SK-N-MC (cell line): ENCODE measurements around the gene EVX2.

Experiments used
- DNase-seq: peaks from one replicate; pipeline ENCODE4 v3.0.0-alpha.2; 2011; ENCODE audit warnings: low read depth, low spot score
- H3K27ac ChIP-seq: fragments of 200-600 bp; sonication (generic); 2 replicates; pipeline ENCODE4 v1.5.1; 2016; ENCODE audit warnings: mixed run types
- H3K36me3 ChIP-seq: fragments of 200-600 bp; sonication (generic); 2 replicates; pipeline ENCODE4 v1.6.1; 2017; ENCODE audit warnings: antibody characterized with exemption, low read length, mixed read lengths; ENCODE audit not compliant: insufficient read depth
- H3K4me3 ChIP-seq: fragments of 200-600 bp; sonication (generic); 2 replicates; pipeline ENCODE4 v1.5.1; 2016
- H3K9ac ChIP-seq: fragments of 200-600 bp; sonication (generic); 2 replicates; pipeline ENCODE4 v1.8.0; 2017; ENCODE audit warnings: mixed run types, mixed read lengths; ENCODE audit not compliant: insufficient read length
- H3K9me3 ChIP-seq: fragments of 200-600 bp; sonication (generic); 2 replicates; pipeline ENCODE4 v1.6.1; 2017; ENCODE audit warnings: low read depth, mild to moderate bottlenecking, antibody characterized with exemption, low read length, moderate library complexity, mixed read lengths
- EZH2 ChIP-seq: fragments of 200-600 bp; sonication (generic); IDR thresholded peaks from one replicate; pipeline ENCODE4 v1.6.1; 2017; ENCODE audit warnings: antibody characterized with exemption
- FOXP2 ChIP-seq: optimal IDR thresholded peaks from 2 replicates; pipeline ENCODE3; 2011; ENCODE audit warnings: mild to moderate bottlenecking, moderate library complexity; ENCODE audit not compliant: insufficient read depth; ENCODE audit errors: extremely low read length, control extremely low read depth
- POLR2AphosphoS5 ChIP-seq: IDR thresholded peaks from 2 replicates; pipeline ENCODE4 v1.6.1; 2012; ENCODE audit warnings: mild to moderate bottlenecking, low read depth, low read length, borderline replicate concordance

EVX2 gene

GRCh38 chr2:176111309-176111663 is 27.5 kb upstream of the EVX2 start:
- H3K4me3 ChIP-seq, result no peak overlapping the region; the same call in 1 of the 2 replicates
- no peak for DNase-seq

DNA sequence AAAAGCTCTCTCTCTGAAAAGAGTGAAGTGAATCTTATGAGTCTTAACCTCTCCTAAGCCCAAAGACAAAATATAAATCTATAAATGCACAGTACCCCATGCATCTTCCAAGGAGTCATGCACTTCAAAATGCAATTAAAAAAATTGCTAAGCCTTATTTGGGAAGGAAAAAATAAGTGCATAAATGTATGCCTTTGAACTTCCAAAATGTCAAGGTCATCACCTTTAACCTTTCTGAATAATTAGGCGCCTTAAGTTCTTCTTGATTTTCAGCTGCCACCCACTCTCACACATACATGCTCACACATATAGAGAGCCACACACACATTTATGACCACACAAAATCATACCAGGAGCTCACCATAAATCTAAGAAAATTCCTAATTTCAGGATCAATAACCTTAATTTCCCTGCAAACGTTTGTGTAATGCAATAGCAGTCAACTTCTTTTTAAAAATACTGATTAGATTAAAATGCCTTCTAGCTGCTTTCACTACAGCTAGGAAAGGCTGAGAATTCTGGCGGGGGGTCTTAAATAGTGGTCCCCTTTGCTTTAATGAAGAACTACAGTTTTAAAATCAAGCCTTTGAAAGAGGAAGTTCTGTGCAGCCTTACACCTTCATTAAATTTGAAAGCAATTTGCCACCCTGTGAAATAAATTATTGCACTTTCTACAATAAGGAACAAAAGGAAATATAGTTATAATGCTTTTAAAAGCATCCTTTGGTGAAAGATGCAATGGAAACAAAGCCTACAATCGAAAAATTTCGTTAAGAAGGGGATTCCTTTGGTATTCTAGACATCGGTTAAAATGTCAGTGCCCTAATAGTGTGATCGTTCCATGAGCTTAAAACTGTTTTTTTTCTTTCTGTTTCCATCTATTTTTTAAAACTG is 26.9 kb upstream of the EVX2 start:
- Histone ChIP-seq H3K9ac (no peak overlapping the region), H3K27ac (peak overlapping the region; percentile 0; the same call in 1 of the 2 replicates), H3K9me3 (no peaks in the 10 kb centered on the region), H3K4me3 (peak overlapping the region; percentile 81), H3K36me3 (peaks cover 62% of the 10 kb centered on the region)
- no peak for DNase-seq
- TF ChIP-seq POLR2AphosphoS5 (no peak), EZH2 (no peak), FOXP2 (no peak)

More at GRCh38 chr2:176111309-176111663, 27.5 kb upstream of the EVX2 start:
- H3K27ac ChIP-seq, result no peak overlapping the region
- H3K36me3 ChIP-seq, result peaks cover 69% of the 10 kb centered on the region
- no peaks in the 10 kb centered on the region for H3K9me3 ChIP-seq
- no peak for TF ChIP-seq FOXP2
- TF ChIP-seq POLR2AphosphoS5, result no peak
- TF ChIP-seq EZH2, result no peak
- no peak overlapping the region for H3K9ac ChIP-seq

DNA sequence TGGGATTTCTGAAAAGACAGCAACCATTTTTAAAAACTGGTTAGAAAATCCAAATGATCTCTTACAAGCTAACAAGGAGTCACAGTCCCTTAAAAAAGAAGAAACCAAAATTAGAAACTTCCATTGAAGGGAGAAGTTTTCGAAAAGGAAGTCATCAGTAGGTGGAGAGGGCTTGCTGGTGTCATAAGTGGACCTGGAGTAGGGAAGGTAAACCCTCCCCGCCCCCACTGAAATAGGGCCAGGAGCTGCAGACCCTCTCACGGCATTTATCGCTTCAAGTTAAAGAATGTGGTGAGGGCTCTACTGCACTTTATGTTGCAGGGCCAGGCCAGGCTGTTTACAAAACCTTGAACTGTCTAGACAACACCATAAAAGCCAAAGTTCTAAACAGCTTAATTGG is 26.2 kb upstream of the EVX2 start:
- no peak for DNase-seq
- H3K36me3 ChIP-seq, result peaks cover 62% of the 10 kb centered on the region
- H3K9ac ChIP-seq, result peak overlapping the region; percentile 55
- H3K4me3 ChIP-seq, result peak overlapping the region; percentile 81
- no peak for TF ChIP-seq FOXP2
- TF ChIP-seq POLR2AphosphoS5, result no peak
- TF ChIP-seq EZH2, result no peak
- H3K27ac ChIP-seq, result peak overlapping the region; percentile 0; the same call in 1 of the 2 replicates
- no peaks in the 10 kb centered on the region for H3K9me3 ChIP-seq

DNA sequence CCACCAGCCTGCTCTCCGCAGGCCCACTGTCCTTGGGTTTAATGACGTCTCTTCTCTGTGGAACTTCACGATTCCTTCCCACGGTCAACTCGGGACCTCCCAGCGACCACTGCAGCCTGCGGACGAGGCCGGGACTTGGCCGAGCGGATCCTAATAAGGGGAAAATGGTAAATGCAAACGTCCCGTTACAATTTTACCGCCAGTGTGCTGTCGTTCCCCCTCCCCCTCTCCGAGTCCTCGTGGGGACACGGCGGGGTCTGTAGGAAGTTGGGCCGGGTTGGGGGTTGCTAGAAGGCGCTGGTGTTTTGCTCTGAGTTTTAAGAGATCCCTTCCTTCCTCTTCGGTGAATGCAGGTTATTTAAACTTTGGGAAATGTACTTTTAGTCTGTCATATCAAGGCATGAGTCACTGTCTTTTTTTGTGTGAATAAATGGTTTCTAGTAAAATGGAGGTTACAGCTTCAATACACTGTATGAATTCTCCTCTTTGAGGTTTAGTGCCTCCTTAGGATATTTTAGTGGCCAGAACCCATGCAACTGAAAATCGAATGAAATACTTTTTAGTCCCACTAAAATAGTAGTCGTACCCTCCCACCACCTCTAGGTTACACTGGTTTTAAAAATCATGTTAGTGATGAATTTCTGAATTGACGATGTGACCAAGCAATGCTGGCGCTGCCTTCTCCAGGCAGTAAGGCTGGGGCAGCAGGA is 25.6 kb upstream of the EVX2 start:
- no peak for TF ChIP-seq POLR2AphosphoS5
- no peak for TF ChIP-seq EZH2
- TF ChIP-seq FOXP2, result no peak
- H3K36me3 ChIP-seq, result peaks cover 56% of the 10 kb centered on the region
- H3K9ac ChIP-seq, result peak overlapping the region; percentile 55
- peak overlapping the region; percentile 81 for H3K4me3 ChIP-seq
- no peak for DNase-seq
- peak overlapping the region; percentile 46; the same call in 1 of the 2 replicates for H3K27ac ChIP-seq
- H3K9me3 ChIP-seq, result no peaks in the 10 kb centered on the region

DNA sequence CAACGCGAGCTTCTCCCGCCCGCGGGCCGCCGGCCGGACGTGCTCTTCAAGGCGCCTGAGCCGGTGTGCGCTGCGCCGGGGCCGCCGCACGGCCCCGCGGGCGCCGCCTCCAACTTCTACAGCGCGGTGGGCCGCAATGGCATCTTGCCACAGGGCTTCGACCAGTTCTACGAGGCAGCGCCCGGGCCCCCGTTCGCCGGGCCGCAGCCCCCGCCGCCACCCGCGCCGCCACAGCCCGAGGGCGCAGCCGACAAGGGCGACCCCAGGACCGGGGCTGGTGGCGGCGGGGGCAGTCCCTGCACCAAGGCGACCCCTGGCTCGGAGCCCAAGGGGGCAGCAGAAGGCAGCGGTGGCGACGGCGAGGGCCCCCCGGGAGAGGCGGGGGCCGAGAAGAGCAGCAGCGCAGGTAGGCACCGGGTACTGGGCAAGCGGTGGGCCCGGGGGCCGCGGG is 24.0 kb upstream of the EVX2 start:
- no peak for DNase-seq
- H3K9ac ChIP-seq, result peak overlapping the region; percentile 70
- H3K4me3 ChIP-seq, result peak overlapping the region; percentile 81
- peaks cover 40% of the 10 kb centered on the region for H3K36me3 ChIP-seq
- no peak for TF ChIP-seq POLR2AphosphoS5
- no peak for TF ChIP-seq EZH2
- TF ChIP-seq FOXP2, result no peak
- H3K27ac ChIP-seq, result no peak overlapping the region
- H3K9me3 ChIP-seq, result no peaks in the 10 kb centered on the region

DNA sequence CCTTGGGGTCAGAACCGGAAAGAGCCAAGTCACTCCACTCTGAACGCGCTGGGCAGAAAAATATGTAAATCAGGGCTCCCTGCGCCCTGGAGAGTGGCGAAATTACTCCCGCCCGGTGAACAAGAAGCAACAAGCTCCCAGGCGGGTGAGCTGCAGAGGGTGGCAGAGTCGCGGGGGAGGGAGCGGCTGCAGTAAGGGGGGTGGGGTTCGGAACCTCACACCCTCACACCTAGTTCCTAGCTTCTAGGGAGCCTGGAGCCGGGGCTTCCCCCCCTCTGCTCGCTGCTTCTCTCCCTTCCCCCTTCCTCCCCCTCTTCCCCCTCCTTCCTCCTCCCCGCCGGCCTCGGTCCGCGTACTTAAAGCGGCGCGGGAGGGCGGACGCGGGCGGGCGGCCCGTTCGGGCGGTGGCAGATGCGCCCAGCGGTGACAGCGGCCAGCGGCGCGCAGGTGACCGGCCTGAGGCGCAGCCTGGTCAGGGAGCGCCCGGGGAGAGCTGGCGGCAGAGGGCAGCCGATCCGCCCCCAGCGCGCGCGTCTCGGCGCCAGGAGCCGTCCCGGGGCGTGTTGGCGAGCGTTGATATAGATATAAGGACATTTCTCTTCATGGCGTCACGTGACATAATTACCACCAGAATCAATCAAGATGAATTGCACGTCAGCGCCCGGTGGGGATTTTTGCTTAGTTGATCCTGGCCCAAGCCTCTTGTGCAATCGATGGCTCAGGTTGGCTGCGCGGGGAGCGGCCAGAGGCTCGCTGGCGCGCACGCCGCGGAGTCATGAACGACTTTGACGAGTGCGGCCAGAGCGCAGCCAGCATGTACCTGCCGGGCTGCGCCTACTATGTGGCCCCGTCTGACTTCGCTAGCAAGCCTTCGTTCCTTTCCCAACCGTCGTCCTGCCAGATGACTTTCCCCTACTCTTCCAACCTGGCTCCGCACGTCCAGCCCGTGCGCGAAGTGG is 23.1 kb upstream of the EVX2 start, which contains the start of gene HOXD11:
TSS of gene HOXD11 (plus strand) at position 700 of the 959 bp plus-strand sequence. CDS start at position 776, 76 bp downstream.
- H3K9ac ChIP-seq, result peak within 1 kb of the TSS; percentile 89
- TF ChIP-seq POLR2AphosphoS5, result peak; percentile 55
- no peak for TF ChIP-seq EZH2
- peak within 1 kb of the TSS; percentile 96 for H3K4me3 ChIP-seq
- H3K9me3 ChIP-seq, result no peaks in the 10 kb centered on the region
- H3K36me3 ChIP-seq, result peaks cover 31% of the 10 kb centered on the region
- peak within 1 kb of the TSS; percentile 96 for H3K27ac ChIP-seq
- no peak for DNase-seq

DNA sequence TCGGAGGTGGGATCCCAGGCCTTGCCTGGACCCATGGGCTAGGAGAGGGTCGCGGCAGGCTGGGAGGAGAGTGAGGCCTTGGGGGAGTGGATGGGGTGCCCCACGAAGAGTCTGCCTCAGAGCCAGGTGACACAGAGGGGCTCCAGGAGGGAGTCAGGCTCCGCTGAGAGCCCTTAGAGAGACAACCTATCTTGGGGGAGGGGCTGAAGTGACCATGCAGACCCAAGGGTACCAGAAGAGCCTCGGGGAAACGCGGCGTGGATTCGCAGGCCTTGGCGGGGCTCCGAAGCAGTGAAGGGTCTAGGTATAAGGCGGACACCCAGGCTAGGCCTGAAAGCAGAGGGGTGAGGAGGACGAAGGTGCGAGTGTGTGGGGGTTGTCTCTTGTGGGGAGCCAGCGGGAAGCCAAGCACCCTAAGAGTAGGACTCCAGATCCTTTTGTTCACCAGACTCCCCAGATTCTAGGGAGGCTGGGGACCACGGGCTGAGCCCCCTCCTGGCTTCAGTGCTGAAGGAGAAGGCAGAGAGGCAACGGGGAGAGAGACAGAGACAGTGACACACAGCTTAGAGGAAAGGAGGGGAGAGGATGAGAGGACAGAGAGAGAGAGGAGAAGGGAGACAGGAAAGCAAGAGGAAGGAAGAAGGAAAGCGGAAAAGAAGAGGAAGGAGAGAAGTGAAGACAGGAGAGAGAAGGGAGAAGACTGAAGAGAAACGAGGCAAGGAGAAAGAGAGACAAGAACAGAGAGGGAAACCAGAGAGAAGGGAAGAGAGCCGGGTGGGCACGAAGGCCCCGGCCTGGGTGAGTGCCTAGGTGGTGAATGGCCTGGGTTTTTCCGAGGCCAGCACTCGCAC is 22.2 kb upstream of the EVX2 start:
- no peak for DNase-seq
- H3K36me3 ChIP-seq, result peaks cover 22% of the 10 kb centered on the region
- no peak for TF ChIP-seq POLR2AphosphoS5
- TF ChIP-seq EZH2, result no peak
- TF ChIP-seq FOXP2, result no peak
- H3K4me3 ChIP-seq, result peak overlapping the region; percentile 96
- H3K9ac ChIP-seq, result peak overlapping the region; percentile 89
- no peaks in the 10 kb centered on the region for H3K9me3 ChIP-seq
- peak overlapping the region; percentile 96 for H3K27ac ChIP-seq
